Measurements from ENCODE around the gene HIBCH. TPM values are rescaled to one million over a fixed set of nuclear protein-coding genes. Genes with fewer than 3 reads are reported as not detected.

Gene HIBCH
- total and polyA plus RNA-seq, 2 of the 13 experiments (the other 11 are each of a cell fraction or from before 2014, with no cell fraction given), result 18.8 to 49.5 TPM

GRCh38 chr2:190319555-190320498 lies at the start of gene HIBCH (continued):
- TF ChIP-seq ZFP91 (CRISPR knock-in tag; IDR thresholded peaks at IDR 0.05; ENCODE audit: borderline replicate concordance) (peak; percentile 93), ZNF30 (CRISPR knock-in tag; IDR thresholded peaks at IDR 0.05) (no peak), NKX3-1 (CRISPR knock-in tag; IDR thresholded peaks at IDR 0.05) (no peak), ZNF746 (CRISPR knock-in tag; IDR thresholded peaks at IDR 0.05) (no peak), MAX (IDR thresholded peaks at IDR 0.05) (peak; percentile 89), FOXO1 (CRISPR knock-in tag; IDR thresholded peaks at IDR 0.05) (peak; percentile 89), EED (CRISPR knock-in tag; IDR thresholded peaks at IDR 0.05) (0 out of 2 replicates have a peak, but pooled peaks have one; percentile 76), ZNF253 (CRISPR knock-in tag; IDR thresholded peaks at IDR 0.05; ENCODE audit: borderline replicate concordance) (peak; percentile 89; the same call in 1 of the 2 replicates), JDP2 (CRISPR knock-in tag; IDR thresholded peaks at IDR 0.05; ENCODE audit: borderline replicate concordance) (peak; percentile 26; the same call in 1 of the 2 replicates), ZMYM2 (CRISPR knock-in tag; IDR thresholded peaks at IDR 0.05) (peak; percentile 84; the same call in 1 of the 2 replicates), SALL1 (CRISPR knock-in tag; IDR thresholded peaks at IDR 0.05) (peak; percentile 99), ZNF513 (CRISPR knock-in tag; conservative IDR thresholded peaks at IDR 0.05) (no peak), ZNF777 (CRISPR knock-in tag; IDR thresholded peaks at IDR 0.05) (peak; percentile 34; the same call in 1 of the 2 replicates), ETV5 (CRISPR knock-in tag; IDR thresholded peaks at IDR 0.05; ENCODE audit: borderline replicate concordance) (peak; percentile 94), ZNF326 (CRISPR knock-in tag; IDR thresholded peaks at IDR 0.05; ENCODE audit: borderline replicate concordance) (no peak), ZNF703 (CRISPR knock-in tag; IDR thresholded peaks at IDR 0.05; ENCODE audit: borderline replicate concordance) (no peak), TBX2 (CRISPR knock-in tag; IDR thresholded peaks at IDR 0.05; ENCODE audit: borderline replicate concordance) (peak; percentile 96), SP140L (CRISPR knock-in tag; IDR thresholded peaks at IDR 0.05; ENCODE audit: borderline replicate concordance) (no peak; the same call in 1 of the 2 replicates), ZNF230 (CRISPR knock-in tag; IDR thresholded peaks at IDR 0.05) (peak; percentile 86), HOXD1 (CRISPR knock-in tag; IDR thresholded peaks at IDR 0.05) (peak; percentile 55; the same call in 1 of the 2 replicates), RBM22 (optimal IDR thresholded peaks at IDR 0.05; ENCODE audit: low read length) (peak; percentile 51), ZNF281 (CRISPR knock-in tag; IDR thresholded peaks at IDR 0.05; ENCODE audit: borderline replicate concordance) (peak; percentile 63; the same call in 1 of the 2 replicates), SMARCE1 (IDR thresholded peaks at IDR 0.05; ENCODE audit: borderline replicate concordance) (no peak), ZKSCAN5 (CRISPR knock-in tag; IDR thresholded peaks at IDR 0.05) (no peak; the same call in 1 of the 2 replicates)
